Smooth muscle cell (in vitro differentiated cells): ENCODE measurements around the gene OR5K1. TPM values are rescaled to one million over a fixed set of nuclear protein-coding genes. Genes with fewer than 3 reads are reported as not detected.

Experiments
- DNase-seq: peaks from one replicate; lab custom pipeline; 2025; ENCODE audit not compliant: unreplicated experiment; lab: John Stamatoyannopoulos, UW
- H2AFZ ChIP-seq: fragments of 200-600 bp; sonication (generic); 2 replicates; pipeline ENCODE4 v1.6.0; 2016; ENCODE audit warnings: antibody characterized with exemption, low read depth, mild to moderate bottlenecking
- H3F3A ChIP-seq: fragments of 200-600 bp; sonication (generic); 2 replicates; pipeline ENCODE4 v1.6.0; 2017; ENCODE audit warnings: antibody characterized with exemption, low read depth
- H3K27ac ChIP-seq: fragments of 200-600 bp; sonication (generic); 2 replicates; pipeline ENCODE4 v1.5.1; 2016; ENCODE audit warnings: low read depth, mild to moderate bottlenecking
- H3K27me3 ChIP-seq: fragments of 200-600 bp; sonication (generic); 2 replicates; pipeline ENCODE4 v1.6.1; 2016; ENCODE audit warnings: low read depth, mild to moderate bottlenecking
- H3K36me3 ChIP-seq: fragments of 200-600 bp; sonication (generic); 2 replicates; pipeline ENCODE4 v1.5.1; 2016; ENCODE audit warnings: low read depth
- H3K4me1 ChIP-seq: fragments of 200-600 bp; sonication (generic); 2 replicates; pipeline ENCODE4 v1.5.1; 2016; ENCODE audit warnings: low read depth
- H3K4me2 ChIP-seq: fragments of 200-600 bp; sonication (generic); 2 replicates; pipeline ENCODE4 v1.6.0; 2016; ENCODE audit warnings: mild to moderate bottlenecking
- H3K4me3 ChIP-seq: fragments of 200-600 bp; sonication (generic); 2 replicates; pipeline ENCODE4 v1.5.1; 2016; ENCODE audit warnings: mild to moderate bottlenecking
- H3K79me2 ChIP-seq: fragments of 200-600 bp; sonication (generic); 2 replicates; pipeline ENCODE4 v1.6.0; 2016; ENCODE audit warnings: low read depth, mild to moderate bottlenecking
- H3K9ac ChIP-seq: fragments of 200-600 bp; sonication (generic); 2 replicates; pipeline ENCODE4 v1.6.0; 2016; ENCODE audit warnings: low read depth
- H3K9me3 ChIP-seq: fragments of 200-600 bp; sonication (generic); replicated peaks from 2 replicates; pipeline ENCODE4 v1.5.1; 2016; ENCODE audit warnings: low read depth
- H4K20me1 ChIP-seq: fragments of 200-600 bp; sonication (generic); 2 replicates; pipeline ENCODE4 v1.6.0; 2016; ENCODE audit warnings: low read depth
- WGBS: methylation state at CpG from one replicate; pipeline ENCODE4 v1.1.7; 2016; ENCODE audit warnings: low lambda C conversion rate; 5-methylcytosine and 5-hydroxymethylcytosine counted together
- polyA plus RNA-seq: library from polyadenylated mRNA; unstranded; fragments of >200 nt; fragmentation: Nextera tagmentation; extraction: Ambion mirVana; gene quantifications from 2 replicates; pipeline ENCODE4 v1.2.1, GENCODE V29; 2016
- total RNA-seq: library from RNA; depleted of rRNA; stranded (reverse); fragments of >200 nt; gene quantifications from 2 replicates; pipeline ENCODE4 v1.2.3, GENCODE V29; 2014
- TF ChIP-seq, protein P1 (sequence below): fragments of 200-600 bp; sonication (generic); IDR thresholded peaks from 2 replicates; pipeline ENCODE4 v1.5.1; 2017; ENCODE audit warnings: borderline replicate concordance, mild to moderate bottlenecking, antibody characterized with exemption; ENCODE audit not compliant: insufficient read depth, poor library complexity, severe bottlenecking

OR5K1 gene
- total RNA-seq: not detected in 2 replicates
- polyA plus RNA-seq: 0.05 TPM in 1 of 2 replicates, not detected in the other

DNA sequence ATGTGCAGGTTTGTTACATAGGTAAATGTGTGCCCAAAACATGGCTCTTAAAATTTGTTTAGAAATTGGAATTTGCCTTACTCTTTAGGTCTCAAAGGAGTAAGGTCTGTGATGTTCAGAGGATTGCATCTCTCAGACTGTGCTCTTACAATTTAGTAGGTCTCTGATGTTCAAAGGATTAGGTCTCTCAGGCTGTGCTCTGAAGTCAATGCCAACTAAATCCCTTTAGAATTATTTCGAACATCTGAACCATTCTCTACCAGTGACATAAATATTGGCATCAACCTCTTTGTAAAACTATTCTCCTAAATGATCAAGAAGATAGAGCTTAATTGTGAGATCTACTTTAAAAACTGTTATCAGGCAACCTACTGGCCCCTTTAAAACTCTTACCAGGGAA, at the start of gene OR5K1:
TSS of gene OR5K1 (plus strand) at position 301 of the 400 bp plus-strand sequence. CDS start 6,376 bp downstream, outside the sequence.
- H3K27me3 ChIP-seq: no peaks in the 10 kb centered on the region
- H3K36me3 ChIP-seq: no peaks in the 10 kb centered on the region
- H3K9ac ChIP-seq: no peak within 1 kb of the TSS
- H3K27ac ChIP-seq: no peak within 1 kb of the TSS
- no peak within 1 kb of the TSS for H2AFZ ChIP-seq
- WGBS: 72% methylated on average over 1 of the region's 1 CpG
- TF ChIP-seq, protein P1, sequence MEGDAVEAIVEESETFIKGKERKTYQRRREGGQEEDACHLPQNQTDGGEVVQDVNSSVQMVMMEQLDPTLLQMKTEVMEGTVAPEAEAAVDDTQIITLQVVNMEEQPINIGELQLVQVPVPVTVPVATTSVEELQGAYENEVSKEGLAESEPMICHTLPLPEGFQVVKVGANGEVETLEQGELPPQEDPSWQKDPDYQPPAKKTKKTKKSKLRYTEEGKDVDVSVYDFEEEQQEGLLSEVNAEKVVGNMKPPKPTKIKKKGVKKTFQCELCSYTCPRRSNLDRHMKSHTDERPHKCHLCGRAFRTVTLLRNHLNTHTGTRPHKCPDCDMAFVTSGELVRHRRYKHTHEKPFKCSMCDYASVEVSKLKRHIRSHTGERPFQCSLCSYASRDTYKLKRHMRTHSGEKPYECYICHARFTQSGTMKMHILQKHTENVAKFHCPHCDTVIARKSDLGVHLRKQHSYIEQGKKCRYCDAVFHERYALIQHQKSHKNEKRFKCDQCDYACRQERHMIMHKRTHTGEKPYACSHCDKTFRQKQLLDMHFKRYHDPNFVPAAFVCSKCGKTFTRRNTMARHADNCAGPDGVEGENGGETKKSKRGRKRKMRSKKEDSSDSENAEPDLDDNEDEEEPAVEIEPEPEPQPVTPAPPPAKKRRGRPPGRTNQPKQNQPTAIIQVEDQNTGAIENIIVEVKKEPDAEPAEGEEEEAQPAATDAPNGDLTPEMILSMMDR: no peak
- no peaks in the 10 kb centered on the region for H3K9me3 ChIP-seq
- no peak within 1 kb of the TSS for H3K4me3 ChIP-seq
- no peak for DNase-seq
- no peaks in the 10 kb centered on the region for H3K4me1 ChIP-seq
- no peaks in the 10 kb centered on the region for H4K20me1 ChIP-seq
- no peaks in the 10 kb centered on the region for H3K79me2 ChIP-seq
- no peak within 1 kb of the TSS for H3K4me2 ChIP-seq
- H3F3A ChIP-seq: no peaks in the 10 kb centered on the region

DNA sequence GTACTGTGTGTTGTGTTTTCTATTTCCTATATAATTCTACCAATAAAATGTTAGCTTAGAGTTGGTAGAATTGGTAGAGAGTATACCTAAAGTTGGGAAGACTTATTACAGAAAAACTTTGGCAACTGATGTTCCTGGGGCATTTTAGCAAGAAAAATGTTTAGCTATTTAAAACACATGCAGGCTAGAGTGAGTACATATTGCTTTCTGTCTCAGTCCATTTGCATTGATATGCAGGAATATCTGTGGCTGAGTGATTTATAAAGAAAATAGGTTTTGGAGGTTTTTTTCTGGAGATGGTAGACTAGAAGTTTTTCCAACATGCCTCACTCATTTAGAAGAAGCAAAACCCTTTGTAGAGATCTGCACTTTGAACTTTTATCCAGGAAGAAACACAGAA, 30.4 kb upstream of the OR5K1 start:
- TF ChIP-seq, protein P1: no peak

GRCh38 chr3:98433764-98434163, 29.2 kb upstream of the OR5K1 start:
- H3F3A ChIP-seq: no peaks in the 10 kb centered on the region
- H2AFZ ChIP-seq: no peak overlapping the region
- no peaks in the 10 kb centered on the region for H3K9me3 ChIP-seq
- no peaks in the 10 kb centered on the region for H3K36me3 ChIP-seq
- H3K4me3 ChIP-seq: no peak overlapping the region
- no peaks in the 10 kb centered on the region for H3K27me3 ChIP-seq
- WGBS: 38% methylated on average over 2 of the region's 2 CpGs
- DNase-seq: no peak
- no peaks in the 10 kb centered on the region for H3K4me1 ChIP-seq
- no peak overlapping the region for H3K4me2 ChIP-seq
- TF ChIP-seq, protein P1: no peak
- no peaks in the 10 kb centered on the region for H3K79me2 ChIP-seq
- H3K27ac ChIP-seq: no peak overlapping the region
- no peak overlapping the region for H3K9ac ChIP-seq
- H4K20me1 ChIP-seq: no peaks in the 10 kb centered on the region

More for the DNA sequence above, 30.4 kb upstream of the OR5K1 start:
- no peaks in the 10 kb centered on the region for H3K36me3 ChIP-seq
- no peak overlapping the region for H3K4me3 ChIP-seq
- H2AFZ ChIP-seq: no peak overlapping the region
- no peak overlapping the region for H3K27ac ChIP-seq
- H3F3A ChIP-seq: no peaks in the 10 kb centered on the region
- H3K27me3 ChIP-seq: no peaks in the 10 kb centered on the region
- H3K79me2 ChIP-seq: no peaks in the 10 kb centered on the region
- no peaks in the 10 kb centered on the region for H4K20me1 ChIP-seq
- DNase-seq: no peak
- no peak overlapping the region for H3K4me2 ChIP-seq
- H3K4me1 ChIP-seq: no peaks in the 10 kb centered on the region
- H3K9me3 ChIP-seq: no peaks in the 10 kb centered on the region
- no peak overlapping the region for H3K9ac ChIP-seq

- Histone ChIP-seq H3K4me2 (no peak overlapping the region), H3K79me2 (no peaks in the 10 kb centered on the region), H2AFZ (no peak overlapping the region), H3K36me3 (no peaks in the 10 kb centered on the region), H3K27ac (no peak overlapping the region), H3K9ac (no peak overlapping the region), H3K4me3 (no peak overlapping the region), H3K27me3 (no peaks in the 10 kb centered on the region), H4K20me1 (no peaks in the 10 kb centered on the region), H3K4me1 (no peaks in the 10 kb centered on the region), H3F3A (no peaks in the 10 kb centered on the region), H3K9me3 (no peaks in the 10 kb centered on the region)
- WGBS: 93% methylated on average over 4 of the region's 4 CpGs
- no peak for DNase-seq
- TF ChIP-seq, protein P1: no peak
These were observed 28.6 kb upstream of the OR5K1 start for GRCh38 chr3:98434412-98434811.
